ENCODE measurements around the gene FIP1L1. TPM values are rescaled to one million over a fixed set of nuclear protein-coding genes. Genes with fewer than 3 reads are reported as not detected.

Gene FIP1L1
- total RNA-seq, 4 donors from 2014 or later, result 42.8 to 59.1 (median 49.6) TPM

- TF ChIP-seq POLR2A (IDR thresholded peaks at IDR 0.05) (no peak), CTCF (IDR thresholded peaks at IDR 0.05) (no peak)
- 90 to 95% methylated on average over 4 of the region's 4 CpGs for WGBS, 2 donors
- DNase-seq (ENCODE audit: low spot score in 2 of 2), result no peak
- intact Hi-C loops (cut with DNase I; ENCODE audit: low total_unique reads), result no loop called here
- H3K4me3 ChIP-seq (ENCODE audit: low read depth, poor library complexity, severe bottlenecking), result no peak overlapping the region
Measured at GRCh38 chr4:53432528-53433424, 55.3 kb downstream of the FIP1L1 start.

GRCh38 chr4:53436251-53436650 is 58.8 kb downstream of the FIP1L1 start:
- no peak for DNase-seq (ENCODE audit: low spot score in 2 of 2)
- WGBS, 2 donors, result 77 to 81% methylated on average over 1 of the region's 1 CpG
- intact Hi-C loops (cut with DNase I; ENCODE audit: low total_unique reads), result no loop called here
- TF ChIP-seq POLR2A (IDR thresholded peaks at IDR 0.05) (no peak), CTCF (IDR thresholded peaks at IDR 0.05) (no peak)
- no peak overlapping the region for H3K4me3 ChIP-seq (ENCODE audit: low read depth, poor library complexity, severe bottlenecking)

GRCh38 chr4:53441564-53441963 is 64.1 kb downstream of the FIP1L1 start:
- 91 to 94% methylated on average over 1 of the region's 1 CpG for WGBS, 2 donors
- no peak for DNase-seq (ENCODE audit: low spot score in 2 of 2)
- TF ChIP-seq POLR2A (IDR thresholded peaks at IDR 0.05) (no peak), CTCF (IDR thresholded peaks at IDR 0.05) (no peak)
- no peak overlapping the region for H3K4me3 ChIP-seq (ENCODE audit: low read depth, poor library complexity, severe bottlenecking)
- intact Hi-C loops (cut with DNase I; ENCODE audit: low total_unique reads), result no loop called here

GRCh38 chr4:53444954-53445353 is 67.5 kb downstream of the FIP1L1 start:
- intact Hi-C loops (cut with DNase I; ENCODE audit: low total_unique reads), result no loop called here
- 99% methylated on average over 2 of the region's 2 CpGs for WGBS, 2 donors
- no peak for TF ChIP-seq CTCF (IDR thresholded peaks at IDR 0.05)
- TF ChIP-seq POLR2A (IDR thresholded peaks at IDR 0.05), result no peak
- H3K4me3 ChIP-seq (ENCODE audit: low read depth, poor library complexity, severe bottlenecking), result no peak overlapping the region
- DNase-seq (ENCODE audit: low spot score in 2 of 2), result no peak

- TF ChIP-seq POLR2A (IDR thresholded peaks at IDR 0.05) (no peak), CTCF (IDR thresholded peaks at IDR 0.05) (no peak)
- WGBS, 2 donors, result 92 to 98% methylated on average over 3 of the region's 3 CpGs
- intact Hi-C loops (cut with DNase I; ENCODE audit: low total_unique reads), result no loop called here
- H3K4me3 ChIP-seq (ENCODE audit: low read depth, poor library complexity, severe bottlenecking), result no peak overlapping the region
- no peak for DNase-seq (ENCODE audit: low spot score in 2 of 2)
Measured at GRCh38 chr4:53450773-53451172, 73.3 kb downstream of the FIP1L1 start.
